IPS DF 6.9 (cell line): ENCODE results near the gene GALK2.

Experiments used
- DNase-seq: peaks from one replicate; pipeline ENCODE4 v3.0.0-alpha.2; 2013; ENCODE audit warnings: low read depth, low spot score
- H3K27ac ChIP-seq: one replicate; pipeline ENCODE4 v1.5.1; 2013; ENCODE audit warnings: low read length, control low read depth
- H3K27me3 ChIP-seq: 2 replicates; pipeline ENCODE4 v1.6.1; 2013; ENCODE audit warnings: mild to moderate bottlenecking, low read length; ENCODE audit not compliant: control insufficient read depth, insufficient read depth
- H3K36me3 ChIP-seq: 2 replicates; pipeline ENCODE4 v1.6.1; 2013; ENCODE audit warnings: low read length; ENCODE audit not compliant: control insufficient read depth, insufficient read depth
- H3K4me1 ChIP-seq: 2 replicates; pipeline ENCODE4 v1.6.1; 2013; ENCODE audit warnings: low read length; ENCODE audit not compliant: control insufficient read depth, insufficient read depth
- H3K4me3 ChIP-seq: 2 replicates; pipeline ENCODE4 v1.5.1; 2013; ENCODE audit warnings: mild to moderate bottlenecking, low read length
- H3K9me3 ChIP-seq: 2 replicates; pipeline ENCODE4 v1.6.1; 2013; ENCODE audit warnings: low read length, inconsistent platforms; ENCODE audit not compliant: control insufficient read depth, insufficient read depth
- WGBS: extraction: QIAGEN DNeasy Blood & Tissue Kit; methylation state at CpG from one replicate; pipeline ENCODE4 v1.1.7; 2013; ENCODE audit warnings: mixed read lengths, missing lambda C conversion rate; ENCODE audit not compliant: insufficient read length, insufficient coverage; 5-methylcytosine and 5-hydroxymethylcytosine counted together

GALK2 gene

DNA sequence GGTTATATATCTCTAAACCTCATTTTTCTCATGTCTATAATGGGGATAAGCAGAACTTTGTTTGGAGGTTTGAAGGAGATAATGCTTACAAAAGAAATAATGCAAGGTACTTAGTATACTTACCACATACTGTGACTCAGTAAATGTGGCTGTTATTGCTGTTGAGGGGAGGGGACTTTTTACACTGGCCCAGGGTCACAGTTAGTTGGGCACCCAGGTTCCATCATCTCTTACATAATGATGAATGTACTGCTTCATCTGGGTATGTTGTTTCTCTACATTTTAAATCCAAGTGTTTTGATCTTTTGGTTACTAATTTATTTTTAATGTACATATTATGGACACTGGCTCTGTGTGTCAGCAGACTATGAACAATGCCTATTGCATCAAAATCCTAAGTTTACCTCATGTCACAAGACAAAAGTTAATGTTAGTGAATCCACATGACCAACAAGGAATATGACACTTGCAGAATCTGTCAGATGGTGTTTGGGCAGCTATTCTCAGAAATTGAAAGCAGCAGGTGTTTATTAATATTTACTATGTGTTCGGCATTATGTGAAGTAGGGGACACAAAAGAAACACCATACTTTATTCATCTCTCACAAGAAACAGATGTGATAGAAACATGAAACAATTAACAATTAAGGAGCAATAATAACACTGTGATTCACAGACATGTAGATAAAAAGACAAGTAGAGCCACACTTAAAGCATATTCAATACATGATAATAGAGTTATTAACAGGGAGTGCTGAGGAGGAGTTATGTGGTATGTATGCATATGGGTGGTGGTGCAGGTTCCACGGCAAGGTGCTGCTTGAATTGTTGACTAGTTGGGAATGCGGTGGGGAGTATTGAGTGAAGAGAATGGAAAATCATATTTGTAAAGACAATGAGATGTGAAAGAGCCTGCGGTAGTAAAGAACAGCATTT lies 109.7 kb downstream of the GALK2 start:
- Histone ChIP-seq H3K9me3 (no peaks in the 10 kb centered on the region), H3K27ac (no peak overlapping the region), H3K36me3 (no peaks in the 10 kb centered on the region), H3K27me3 (no peaks in the 10 kb centered on the region), H3K4me3 (no peak overlapping the region), H3K4me1 (no peaks in the 10 kb centered on the region)
- WGBS: 100% methylated on average over 3 of the region's 4 CpGs
- DNase-seq: no peak

DNA sequence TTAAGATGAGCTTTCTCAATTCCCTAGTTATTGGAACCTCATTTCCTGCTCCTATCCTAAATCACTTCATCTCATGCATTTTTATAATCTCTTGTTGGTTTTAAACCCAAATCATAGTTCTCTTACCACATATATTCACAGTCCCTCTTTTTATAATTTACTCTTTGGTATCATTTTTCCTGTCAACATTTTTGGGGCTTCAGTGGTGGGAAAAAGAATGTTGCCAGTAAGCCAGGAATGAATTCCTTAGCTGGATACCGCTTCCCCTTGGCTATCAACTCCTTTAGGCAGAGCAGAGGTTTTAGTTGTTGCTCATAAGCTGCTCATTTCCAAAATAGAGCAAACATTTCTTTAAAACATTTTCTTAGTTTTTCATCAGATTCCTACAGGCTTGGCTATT lies 112.3 kb downstream of the GALK2 start:
- Histone ChIP-seq H3K4me1 (no peaks in the 10 kb centered on the region), H3K27ac (no peak overlapping the region), H3K4me3 (no peak overlapping the region), H3K27me3 (no peaks in the 10 kb centered on the region), H3K9me3 (no peaks in the 10 kb centered on the region), H3K36me3 (no peaks in the 10 kb centered on the region)
- no peak for DNase-seq
- no CpG with 5 or more reads among the region's 1 CpG for WGBS

DNA sequence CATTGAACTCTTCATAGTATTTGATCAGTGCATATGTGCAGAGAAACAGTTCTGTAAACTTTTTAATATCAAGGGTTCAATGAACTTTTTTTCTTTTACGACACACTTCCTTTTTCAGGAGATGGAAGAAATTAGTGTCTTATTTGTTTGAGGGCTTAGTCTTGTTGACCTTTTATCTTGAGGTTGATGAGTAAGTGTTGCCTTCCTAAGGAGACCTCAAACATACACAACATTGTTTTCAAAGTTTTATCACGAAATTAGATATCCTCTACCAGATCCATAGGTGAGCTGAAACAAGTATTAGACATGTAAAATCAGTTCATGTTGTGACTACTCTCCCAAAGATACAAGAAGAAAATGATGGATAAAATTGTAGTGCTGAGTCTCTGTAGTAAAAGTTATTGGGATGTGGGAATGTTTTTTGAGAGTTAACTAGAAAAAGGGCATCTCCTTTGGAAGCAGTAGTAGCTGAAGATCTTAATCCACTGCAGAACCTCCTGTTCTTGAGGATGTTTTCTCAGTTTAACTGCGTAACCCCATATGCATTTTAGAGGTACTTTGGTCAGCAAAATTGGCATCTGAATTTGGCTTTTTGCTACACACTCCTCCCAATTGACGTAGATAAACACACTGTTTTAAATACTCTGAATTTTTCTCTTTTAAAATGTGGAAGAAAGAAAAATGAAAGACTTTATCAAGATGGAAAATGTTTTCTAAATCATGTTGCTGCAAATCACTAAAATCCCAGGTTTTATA lies 116.8 kb downstream of the GALK2 start:
- Histone ChIP-seq H3K4me1 (no peaks in the 10 kb centered on the region), H3K27ac (no peak overlapping the region), H3K27me3 (no peaks in the 10 kb centered on the region), H3K9me3 (no peaks in the 10 kb centered on the region), H3K4me3 (no peak overlapping the region), H3K36me3 (no peaks in the 10 kb centered on the region)
- no CpG with 5 or more reads among the region's 4 CpGs for WGBS
- no peak for DNase-seq

DNA sequence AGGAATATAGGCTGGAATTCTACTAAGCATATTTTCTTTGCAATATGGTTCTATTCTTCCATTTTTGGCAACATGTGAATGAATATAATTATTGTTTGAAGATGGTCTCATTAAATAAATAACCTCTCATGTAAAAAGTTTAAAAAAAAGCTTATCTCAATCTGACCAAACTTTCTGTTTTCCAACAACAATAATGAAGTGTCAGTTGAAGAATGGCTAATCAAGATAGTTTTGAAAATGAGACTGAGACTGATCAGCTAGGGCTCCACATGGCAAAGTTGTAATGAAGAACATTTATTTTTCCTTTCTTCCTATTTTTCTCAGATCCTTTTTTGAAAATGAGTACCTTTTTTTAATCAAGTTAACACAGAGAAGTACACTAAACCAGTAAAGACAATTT lies 117.4 kb downstream of the GALK2 start:
- no peak for DNase-seq
- H3K36me3 ChIP-seq: no peaks in the 10 kb centered on the region

DNA sequence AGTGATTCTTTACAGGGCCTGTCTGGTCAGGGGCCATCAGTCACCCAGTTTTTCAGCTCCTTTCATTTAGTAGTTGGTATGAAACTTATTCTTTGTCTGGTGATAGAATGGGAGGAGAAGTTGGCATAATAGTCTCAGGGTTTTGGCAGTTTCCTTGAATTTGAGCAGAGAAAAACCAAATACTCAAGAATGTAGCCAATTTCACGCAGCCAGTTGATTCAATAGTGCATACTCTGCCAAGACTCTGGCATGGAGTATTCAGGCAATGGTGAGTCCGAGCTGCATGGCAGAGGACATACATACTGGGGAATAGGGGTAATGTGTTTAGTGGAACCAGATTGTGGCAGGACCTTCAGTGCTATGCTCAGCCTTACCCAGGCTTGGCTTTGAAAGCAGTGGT lies 118.3 kb downstream of the GALK2 start:
- H3K9me3 ChIP-seq: no peaks in the 10 kb centered on the region
- no peak overlapping the region for H3K4me3 ChIP-seq
- no peaks in the 10 kb centered on the region for H3K4me1 ChIP-seq
- no peaks in the 10 kb centered on the region for H3K27me3 ChIP-seq
- DNase-seq: no peak
- no CpG with 5 or more reads among the region's 2 CpGs for WGBS
- H3K36me3 ChIP-seq: no peaks in the 10 kb centered on the region
- H3K27ac ChIP-seq: no peak overlapping the region

More for the DNA sequence above, 117.4 kb downstream of the GALK2 start:
- Histone ChIP-seq H3K4me1 (no peaks in the 10 kb centered on the region), H3K4me3 (no peak overlapping the region), H3K27me3 (no peaks in the 10 kb centered on the region), H3K27ac (no peak overlapping the region), H3K9me3 (no peaks in the 10 kb centered on the region)

DNA sequence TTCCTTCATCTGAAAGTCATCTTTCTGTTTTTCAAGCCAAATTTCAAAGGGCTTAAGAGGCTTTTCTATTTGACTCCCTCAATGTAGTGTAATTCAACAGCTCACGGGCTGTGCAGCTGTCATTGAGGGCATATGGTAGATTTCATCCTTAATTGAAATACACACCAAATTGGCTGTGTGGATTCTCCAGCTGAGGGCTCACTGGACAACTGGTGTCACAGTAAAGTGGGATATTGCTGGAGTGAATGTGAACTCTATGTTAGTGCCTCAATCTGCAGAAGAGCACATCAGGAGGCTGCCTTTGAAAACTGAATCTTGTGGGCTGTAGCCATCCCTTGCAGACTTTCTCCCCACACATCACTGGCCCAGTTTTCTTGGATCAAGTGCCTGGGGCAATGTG lies 120.1 kb downstream of the GALK2 start:
- WGBS: no CpG with 5 or more reads among the region's 1 CpG
- DNase-seq: no peak
- Histone ChIP-seq H3K4me3 (no peak overlapping the region), H3K27me3 (no peaks in the 10 kb centered on the region), H3K4me1 (no peaks in the 10 kb centered on the region), H3K9me3 (no peaks in the 10 kb centered on the region), H3K27ac (no peak overlapping the region), H3K36me3 (no peaks in the 10 kb centered on the region)

DNA sequence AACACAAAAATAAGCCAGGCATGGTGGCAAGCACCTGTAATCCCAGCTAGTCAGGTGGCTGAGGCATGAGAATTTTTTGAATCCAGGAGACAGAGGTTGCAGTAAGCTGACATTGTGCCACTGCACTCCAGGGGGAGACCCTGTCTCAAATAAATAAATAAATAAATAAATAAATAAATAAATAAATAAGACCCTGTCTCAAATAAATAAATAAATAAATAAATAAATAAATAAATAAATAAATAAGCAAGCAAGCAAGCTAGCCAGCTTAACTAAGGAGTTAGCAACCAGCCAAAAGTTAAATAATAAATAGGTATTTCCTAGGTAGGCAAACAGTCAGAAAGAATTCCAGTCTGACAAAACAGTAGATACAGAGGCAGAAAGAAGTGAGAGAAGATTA lies 123.9 kb downstream of the GALK2 start:
- Histone ChIP-seq H3K4me1 (no peaks in the 10 kb centered on the region), H3K36me3 (no peaks in the 10 kb centered on the region), H3K27me3 (no peaks in the 10 kb centered on the region), H3K4me3 (no peak overlapping the region), H3K27ac (no peak overlapping the region), H3K9me3 (no peaks in the 10 kb centered on the region)
- no peak for DNase-seq

DNA sequence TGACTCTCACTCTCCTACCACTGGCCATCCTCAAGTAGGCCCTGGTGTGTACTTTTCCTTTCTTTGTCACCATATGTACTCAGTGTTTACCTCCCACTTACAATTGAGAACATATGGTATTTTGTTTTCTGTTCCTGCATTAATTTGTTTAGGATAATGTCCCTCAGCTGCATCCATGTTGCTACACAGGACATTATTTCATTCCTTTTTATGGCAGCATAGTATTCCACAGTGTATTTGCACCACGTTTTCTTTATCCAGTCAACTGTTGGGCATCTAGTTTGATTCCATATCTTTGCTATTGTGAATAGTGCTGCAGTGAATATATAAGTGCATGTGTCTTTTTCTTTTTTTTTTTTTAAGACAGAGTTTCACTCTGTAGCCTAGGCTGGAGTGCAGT lies 126.2 kb downstream of the GALK2 start:
- H3K4me3 ChIP-seq: no peak overlapping the region
- WGBS: no CpG with 5 or more reads among the region's 1 CpG
- H3K9me3 ChIP-seq: no peaks in the 10 kb centered on the region
- DNase-seq: no peak
- H3K36me3 ChIP-seq: no peaks in the 10 kb centered on the region
- no peaks in the 10 kb centered on the region for H3K4me1 ChIP-seq
- no peaks in the 10 kb centered on the region for H3K27me3 ChIP-seq
- H3K27ac ChIP-seq: no peak overlapping the region

DNA sequence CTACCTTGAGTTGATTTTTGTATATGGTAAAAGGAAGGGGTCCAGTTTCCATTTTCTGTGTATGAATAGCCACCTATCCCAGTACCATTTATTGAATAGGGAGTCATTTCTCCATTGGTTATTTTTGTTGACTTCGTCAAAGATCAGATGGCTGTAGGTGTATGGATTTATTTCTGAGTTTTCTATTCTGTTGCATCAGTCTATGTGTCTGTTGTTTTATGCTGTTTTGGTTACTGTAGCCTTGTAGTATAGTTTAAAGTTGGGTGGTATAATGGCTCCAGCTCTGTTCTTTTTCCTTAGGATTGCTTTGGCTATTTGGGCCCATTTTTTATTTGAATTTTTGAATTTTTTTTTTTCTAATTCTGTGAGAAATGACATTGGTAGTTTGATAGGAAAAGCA lies 127.5 kb downstream of the GALK2 start:
- Histone ChIP-seq H3K27me3 (no peaks in the 10 kb centered on the region), H3K36me3 (no peaks in the 10 kb centered on the region), H3K27ac (no peak overlapping the region), H3K4me1 (no peaks in the 10 kb centered on the region), H3K4me3 (no peak overlapping the region), H3K9me3 (no peaks in the 10 kb centered on the region)
- no peak for DNase-seq
- no CpG with 5 or more reads among the region's 1 CpG for WGBS

DNA sequence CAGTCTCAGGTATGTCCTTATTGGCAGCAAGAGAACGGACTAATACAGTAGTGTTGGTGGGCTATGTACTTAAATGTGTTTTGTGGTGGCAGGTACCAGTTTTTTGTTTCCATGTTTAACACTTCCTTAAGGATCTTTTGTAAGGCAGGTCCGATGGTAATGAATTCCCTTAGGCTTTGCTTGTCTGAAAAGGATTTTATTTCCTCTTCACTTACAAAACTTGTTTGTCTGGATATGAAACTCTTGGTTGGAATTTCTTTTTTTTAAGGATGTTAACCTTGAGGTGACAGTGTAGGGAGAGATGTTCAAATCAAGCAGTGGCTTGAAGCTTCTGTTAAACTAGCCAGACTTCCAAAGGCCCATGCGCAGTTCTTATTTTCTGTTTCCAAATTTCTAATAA lies 130.8 kb downstream of the GALK2 start:
- no peak overlapping the region for H3K27ac ChIP-seq
- no peaks in the 10 kb centered on the region for H3K36me3 ChIP-seq
- WGBS: no CpG with 5 or more reads among the region's 3 CpGs
- H3K4me1 ChIP-seq: no peaks in the 10 kb centered on the region
- DNase-seq: no peak
- no peaks in the 10 kb centered on the region for H3K27me3 ChIP-seq
- H3K9me3 ChIP-seq: no peaks in the 10 kb centered on the region
- H3K4me3 ChIP-seq: no peak overlapping the region

DNA sequence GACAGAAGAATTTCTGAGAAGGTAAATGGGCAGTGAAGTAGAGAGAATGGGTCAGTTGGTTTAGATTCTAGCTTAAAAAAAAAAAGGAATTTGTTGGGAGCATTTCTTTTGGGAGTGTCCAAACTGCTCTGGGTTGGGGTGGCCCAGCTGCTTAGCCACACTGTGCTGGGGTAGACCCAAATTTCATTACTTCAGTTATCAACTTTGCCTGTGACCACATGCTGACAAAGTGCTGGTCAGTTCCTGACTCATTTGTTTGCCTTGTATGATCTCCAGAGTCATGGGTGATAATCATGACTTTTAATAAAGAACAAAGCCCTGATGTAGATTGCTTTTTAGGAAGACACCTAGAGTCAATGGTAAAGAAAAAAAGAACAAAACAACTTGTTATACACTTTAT lies 131.5 kb downstream of the GALK2 start:
- H3K9me3 ChIP-seq: no peaks in the 10 kb centered on the region
- no peaks in the 10 kb centered on the region for H3K36me3 ChIP-seq
- no peak for DNase-seq
- H3K4me1 ChIP-seq: no peaks in the 10 kb centered on the region
- no peak overlapping the region for H3K27ac ChIP-seq
- H3K4me3 ChIP-seq: no peak overlapping the region
- no peaks in the 10 kb centered on the region for H3K27me3 ChIP-seq
